Activated CD4-positive, alpha-beta T cell treated with anti-CD3 and anti-CD28 coated beads, Interleukin-2, amount 50 U/mL, for 4 hours (primary cell): ENCODE measurements around the gene ARHGAP32.
"Not testable (repeated sequence)": the region's sequence is repeated elsewhere in the genome, so short reads cannot be mapped to it uniquely, and the experiment has no call there.

Experiments used
- DNase-seq, 2 experiments: peaks; one replicate each; pipeline ENCODE4 v3.0.0-alpha.2; 2020

Gene ARHGAP32

DNA sequence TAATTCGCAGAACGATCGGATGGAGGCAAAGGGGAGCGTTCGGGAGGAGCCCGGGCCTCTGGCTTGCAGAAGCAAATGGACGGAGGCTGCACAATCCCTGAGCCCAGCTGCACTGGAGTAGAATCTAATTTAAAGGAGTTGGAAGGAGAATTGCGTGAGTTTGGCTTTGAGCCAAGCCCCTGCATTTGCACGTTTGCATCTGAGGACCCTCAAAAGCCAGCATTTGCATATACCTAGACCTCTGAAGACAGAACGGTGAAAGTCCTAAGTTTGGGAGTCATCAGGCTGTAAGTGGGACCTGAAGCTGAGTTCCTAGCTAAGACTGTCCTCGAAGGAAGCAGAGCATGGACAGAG is 265.0 kb downstream of the ARHGAP32 start:
- DNase-seq: no peak

GRCh38 chr11:128926437-128927107 is 265.6 kb downstream of the ARHGAP32 start:
- DNase-seq: no peak

GRCh38 chr11:128926000-128926399 is 266.1 kb downstream of the ARHGAP32 start:
- DNase-seq: no peak

GRCh38 chr11:128925250-128925600 is 266.9 kb downstream of the ARHGAP32 start:
- no peak for DNase-seq

- DNase-seq: no peak
Measured at GRCh38 chr11:128924510-128925249, 267.4 kb downstream of the ARHGAP32 start.

GRCh38 chr11:128924104-128924503 is 268.0 kb downstream of the ARHGAP32 start:
- no peak for DNase-seq

GRCh38 chr11:128921793-128922192 is 270.3 kb downstream of the ARHGAP32 start:
- DNase-seq: no peak

DNA sequence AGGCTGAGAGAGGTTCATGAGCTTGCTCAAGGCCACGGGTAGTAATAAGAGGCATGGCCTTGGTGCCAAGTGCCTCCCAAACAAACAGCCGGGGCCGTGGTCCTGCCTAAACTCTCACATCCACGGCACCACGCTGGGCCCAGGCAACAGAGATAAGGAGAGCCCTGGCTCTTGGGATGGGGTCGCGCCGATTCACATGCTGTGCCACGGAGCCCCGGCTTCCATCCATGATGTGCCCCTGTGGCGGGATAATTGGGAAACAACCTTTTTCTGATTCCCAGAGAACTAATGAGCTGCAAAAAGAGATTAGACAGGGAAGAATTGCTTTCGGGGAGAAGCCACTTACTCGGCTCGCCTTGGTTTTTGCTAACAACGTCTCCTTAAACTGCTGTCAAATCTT is 271.5 kb downstream of the ARHGAP32 start:
- no peak for DNase-seq

DNA sequence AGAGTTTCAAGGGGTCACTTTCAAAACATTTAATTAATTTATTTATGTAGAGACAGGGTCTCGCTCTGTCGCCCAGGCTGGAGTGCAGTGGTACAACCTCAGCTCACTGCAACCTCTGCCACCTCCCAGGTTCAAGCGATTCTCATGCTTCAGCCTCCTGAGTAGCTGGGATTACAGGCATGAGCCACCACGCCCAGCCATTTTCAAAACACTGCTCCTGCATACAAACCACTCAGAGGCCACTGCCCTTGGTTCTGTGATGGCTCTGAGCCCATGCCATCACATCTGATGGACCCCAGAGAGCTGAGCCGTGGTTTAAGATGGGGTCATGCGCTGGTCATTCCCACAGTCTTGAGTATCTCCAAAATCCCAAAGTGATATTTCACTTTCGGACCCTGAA is 272.5 kb downstream of the ARHGAP32 start:
- DNase-seq: not testable (repeated sequence)

GRCh38 chr11:128919216-128919615 is 272.9 kb downstream of the ARHGAP32 start:
- no peak for DNase-seq

GRCh38 chr11:128917144-128917724 is 274.9 kb downstream of the ARHGAP32 start:
- DNase-seq: no peak

DNA sequence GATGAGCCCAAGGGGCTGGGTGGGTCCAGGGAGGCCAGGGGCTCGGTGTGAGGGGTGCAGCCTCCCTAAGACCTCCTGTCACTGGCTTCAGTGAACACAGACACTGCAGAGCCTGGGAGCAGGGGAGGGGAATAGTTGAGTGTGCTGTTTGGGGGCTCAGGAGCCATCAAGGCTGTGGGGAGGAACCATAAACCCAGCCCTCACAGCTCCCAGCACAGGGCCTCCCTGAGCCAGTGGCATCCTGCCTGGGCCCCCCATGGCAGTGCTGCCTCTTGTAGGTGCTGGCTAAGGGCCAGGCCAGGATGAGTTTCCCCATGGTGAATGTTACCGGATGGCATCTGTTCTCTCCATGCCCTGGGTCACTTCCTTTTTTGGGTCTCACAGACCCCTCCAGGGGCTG is 275.4 kb downstream of the ARHGAP32 start:
- DNase-seq: no peak

DNA sequence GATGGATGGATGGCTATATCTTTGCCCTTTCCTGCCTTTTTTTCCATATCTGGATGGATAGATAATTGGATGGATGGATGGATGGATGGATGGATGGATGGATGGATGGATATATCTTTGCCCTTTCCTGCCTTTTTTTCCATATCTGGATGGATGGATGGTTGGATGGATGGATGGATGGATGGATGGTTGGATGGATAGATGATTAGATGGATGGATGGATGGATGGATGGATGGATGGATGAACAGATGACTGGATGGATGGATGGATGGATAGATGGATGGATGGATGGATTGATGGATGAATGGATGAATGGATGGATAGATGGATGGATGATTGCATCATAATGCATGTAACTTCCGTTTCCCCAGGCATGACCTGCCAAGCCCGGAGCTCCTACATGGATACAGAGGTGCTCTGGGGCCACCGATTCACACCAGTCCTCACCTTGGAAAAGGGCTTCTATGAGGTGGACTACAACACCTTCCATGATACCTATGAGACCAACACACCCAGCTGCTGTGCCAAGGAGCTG is 276.0 kb downstream of the ARHGAP32 start:
- no peak for DNase-seq

- DNase-seq: no peak
Measured at GRCh38 chr11:128915149-128915521, 277.0 kb downstream of the ARHGAP32 start.
